Measurements from ENCODE around the gene LENG1.

LENG1 gene

GRCh38 chr19:54162241-54162805 is 2.8 kb upstream of the LENG1 start:
- peak; percentile 86 to 87 for DNase-seq

GRCh38 chr19:54160854-54161253 is 1.3 kb upstream of the LENG1 start:
- no peak for DNase-seq

GRCh38 chr19:54160182-54160811 is 776 bp upstream of the LENG1 start:
- no peak for DNase-seq

- peak in 1 of 2 donors; percentile 32 for DNase-seq
Measured at GRCh38 chr19:54158812-54159351, 639 bp downstream of the LENG1 start.

- no peak for DNase-seq
Measured at GRCh38 chr19:54156953-54157352, 2.6 kb downstream of the LENG1 start.

- DNase-seq: no peak
Measured at GRCh38 chr19:54156490-54156889, 3.0 kb downstream of the LENG1 start.

GRCh38 chr19:54155694-54156093 is 3.8 kb downstream of the LENG1 start:
- no peak for DNase-seq

GRCh38 chr19:54154603-54155345 is 4.7 kb downstream of the LENG1 start:
- peak; percentile 48 to 58 for DNase-seq

GRCh38 chr19:54153731-54154326 is 5.7 kb downstream of the LENG1 start:
- DNase-seq: no peak

GRCh38 chr19:54152878-54153524 is 6.5 kb downstream of the LENG1 start:
- no peak for DNase-seq

GRCh38 chr19:54152267-54152666 is 7.3 kb downstream of the LENG1 start:
- no peak for DNase-seq

GRCh38 chr19:54151362-54152035 is 8.0 kb downstream of the LENG1 start:
- no peak for DNase-seq

- DNase-seq: no peak
Measured at GRCh38 chr19:54149021-54149812, 10.3 kb downstream of the LENG1 start.

- DNase-seq: no peak
Measured at GRCh38 chr19:54148158-54148557, 11.4 kb downstream of the LENG1 start.

GRCh38 chr19:54147676-54148075 is 11.8 kb downstream of the LENG1 start:
- no peak for DNase-seq

GRCh38 chr19:54145541-54146158 is 13.9 kb downstream of the LENG1 start:
- no peak for DNase-seq

GRCh38 chr19:54142166-54142780 is 17.2 kb downstream of the LENG1 start:
- DNase-seq: no peak

GRCh38 chr19:54141356-54141755 is 18.2 kb downstream of the LENG1 start:
- no peak for DNase-seq

- DNase-seq: no peak
Measured at GRCh38 chr19:54138489-54139256, 20.8 kb downstream of the LENG1 start.

All from CD4-positive, alpha-beta T cell treated with Interleukin-4 for 1 hour (primary cell).